Activated CD8-positive, alpha-beta memory T cell treated with anti-CD3 and anti-CD28 coated beads, Interleukin-2, amount 50 U/mL, for 4 hours (primary cell): Measurements from ENCODE around the gene NNAT.

Source experiments
- DNase-seq: peaks from one replicate; pipeline ENCODE4 v3.0.0-alpha.2; 2020

NNAT gene

DNA sequence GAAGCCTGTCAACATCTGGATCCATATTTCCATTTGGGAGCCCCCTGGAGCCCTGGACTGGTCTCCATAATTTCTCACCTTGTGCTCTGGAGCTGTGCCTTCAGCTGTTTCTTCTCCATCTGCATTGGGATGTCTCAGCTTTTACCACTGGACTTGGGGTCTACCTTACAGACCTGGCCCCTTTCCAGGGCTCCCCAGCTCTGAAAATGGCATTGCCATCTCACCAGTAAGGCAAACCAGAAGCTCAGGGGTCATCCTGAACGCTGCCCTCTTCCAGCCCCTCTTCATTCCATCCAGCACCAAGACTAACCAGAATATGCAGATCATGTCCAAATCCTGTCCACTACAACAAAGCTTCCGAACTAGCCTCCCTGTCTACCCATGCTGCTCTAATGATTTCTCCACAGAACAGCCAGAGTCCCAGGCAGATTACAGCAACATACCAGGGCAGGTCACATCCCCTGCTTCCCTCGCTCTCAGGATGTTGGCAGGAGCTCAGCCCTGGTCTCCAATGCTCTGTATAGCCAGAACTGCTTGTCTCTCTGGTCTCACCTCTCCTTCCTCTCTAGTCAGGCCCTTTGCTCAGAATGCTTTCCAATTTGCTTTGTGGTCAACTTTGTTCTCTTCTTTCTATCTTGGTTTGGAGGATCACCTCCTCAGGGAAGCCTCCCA is 17.7 kb upstream of the NNAT start:
- DNase-seq: no peak

DNA sequence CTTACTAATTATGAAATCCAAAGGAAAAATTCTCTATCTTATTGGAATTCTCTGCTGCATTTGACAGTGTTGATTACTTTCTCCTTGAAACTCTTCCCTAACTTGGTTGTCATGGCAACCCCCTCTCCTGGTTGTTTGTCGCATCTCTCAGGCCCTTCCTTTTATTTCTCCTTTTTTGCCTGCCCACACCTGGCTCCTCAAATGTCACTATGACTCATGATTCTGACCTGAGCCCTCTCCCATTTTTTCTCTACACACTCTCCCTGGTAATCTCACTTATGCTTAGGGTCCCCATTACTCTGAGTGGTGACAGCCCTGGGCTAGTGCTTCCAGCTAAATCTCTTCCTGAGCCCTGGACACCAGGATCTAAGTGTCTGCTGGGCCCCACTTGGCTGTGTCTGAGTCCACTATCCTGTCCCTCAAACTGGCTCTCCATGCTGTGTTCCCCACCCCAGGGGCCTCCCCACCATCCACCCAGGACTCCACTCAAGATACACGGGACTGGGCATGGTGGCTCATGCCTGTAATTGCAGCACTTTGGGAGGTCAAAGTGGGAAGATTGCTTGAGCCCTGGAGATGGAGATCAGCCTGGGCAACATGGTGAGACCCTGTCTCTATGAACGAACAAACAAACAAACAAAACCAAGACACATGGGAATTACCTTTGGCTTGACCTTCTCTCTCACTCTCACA is 16.5 kb upstream of the NNAT start:
- no peak for DNase-seq

DNA sequence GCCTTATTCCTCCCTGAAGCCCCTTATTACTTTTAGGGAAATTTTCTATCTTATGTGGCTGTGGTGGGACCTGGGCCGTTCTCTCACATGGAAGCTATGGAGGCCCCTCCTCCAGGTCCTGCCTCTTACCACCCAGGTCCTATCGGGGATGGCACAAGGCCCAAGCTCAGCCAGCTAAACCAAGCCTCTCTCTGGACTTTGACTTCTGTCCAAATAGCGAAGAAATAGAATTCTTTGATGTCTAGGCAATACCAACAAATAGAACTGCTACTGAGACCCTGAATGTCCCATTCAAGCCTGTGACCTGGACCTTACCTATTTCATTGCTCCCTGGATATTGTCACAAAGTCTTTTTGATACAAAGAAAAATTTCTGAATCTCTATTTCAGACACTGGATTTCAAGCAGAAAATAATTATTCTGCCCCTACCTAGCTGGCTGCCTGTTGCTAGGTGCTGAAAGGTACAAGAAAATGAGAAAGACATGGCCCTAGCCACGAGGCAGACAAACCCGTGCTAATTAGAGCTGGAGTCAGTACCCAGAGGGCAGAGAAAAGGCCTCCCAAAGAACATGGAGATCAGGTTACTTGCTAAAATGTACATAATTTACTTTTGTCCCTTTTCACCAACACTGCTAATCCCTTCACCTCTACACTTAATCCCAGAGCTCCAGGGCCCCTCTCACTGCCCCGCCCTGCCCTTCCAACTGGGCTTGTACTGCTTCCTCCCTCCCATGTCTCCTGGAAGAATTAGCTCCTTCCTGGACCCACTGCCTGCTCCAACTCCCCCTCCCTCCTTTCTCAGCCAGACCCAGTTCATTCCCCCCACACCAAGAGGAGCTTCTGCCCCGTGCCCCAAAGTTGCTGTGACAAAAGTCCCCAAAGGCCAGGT is 15.5 kb upstream of the NNAT start:
- DNase-seq: no peak

DNA sequence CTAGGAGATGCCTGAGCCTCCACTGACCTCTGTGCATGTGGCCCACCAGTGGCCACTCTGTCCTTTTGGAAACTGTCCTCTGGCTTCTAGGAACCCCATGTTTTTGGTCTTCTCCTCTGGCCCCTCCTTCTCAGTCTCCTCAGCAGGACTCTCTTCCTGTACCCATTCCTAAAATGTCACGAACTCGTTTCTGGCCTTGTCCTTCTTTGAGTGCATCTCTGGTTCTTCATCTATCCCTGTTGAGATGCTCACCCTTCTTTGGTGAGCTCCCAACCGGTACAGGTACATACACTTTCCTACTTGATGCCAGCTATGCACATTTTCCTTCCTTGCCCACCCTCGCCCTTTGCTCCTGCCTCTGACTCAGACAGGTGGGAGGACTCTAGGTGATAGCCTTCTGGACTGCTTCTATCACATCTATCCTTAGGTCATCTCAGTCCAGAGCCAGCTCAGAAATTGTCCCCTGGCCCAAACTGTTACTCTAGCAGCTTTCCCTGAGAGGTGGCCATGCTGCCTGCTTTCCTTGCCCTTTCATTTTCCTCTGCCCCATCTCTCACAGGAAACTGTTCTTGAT is 14.8 kb upstream of the NNAT start:
- DNase-seq: no peak

DNA sequence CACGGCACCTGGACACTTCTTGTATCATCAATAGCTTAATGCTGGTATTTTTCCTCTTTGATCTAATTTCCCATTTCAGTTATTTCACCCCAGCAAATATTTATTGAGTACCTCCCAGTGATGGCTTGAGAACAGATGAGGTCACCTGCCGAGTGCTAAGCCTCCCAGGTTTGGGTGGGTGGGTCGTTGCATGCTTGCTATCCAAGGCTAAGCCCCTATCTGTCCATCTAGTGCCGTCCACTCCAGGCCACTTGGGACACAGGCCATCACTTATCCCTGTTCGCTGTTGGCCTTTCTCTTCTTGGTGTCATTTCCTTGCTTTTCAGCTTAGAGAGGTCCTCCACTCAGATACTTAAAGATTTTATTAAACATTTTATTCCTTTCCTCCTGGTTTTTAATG is 10.8 kb upstream of the NNAT start:
- no peak for DNase-seq

DNA sequence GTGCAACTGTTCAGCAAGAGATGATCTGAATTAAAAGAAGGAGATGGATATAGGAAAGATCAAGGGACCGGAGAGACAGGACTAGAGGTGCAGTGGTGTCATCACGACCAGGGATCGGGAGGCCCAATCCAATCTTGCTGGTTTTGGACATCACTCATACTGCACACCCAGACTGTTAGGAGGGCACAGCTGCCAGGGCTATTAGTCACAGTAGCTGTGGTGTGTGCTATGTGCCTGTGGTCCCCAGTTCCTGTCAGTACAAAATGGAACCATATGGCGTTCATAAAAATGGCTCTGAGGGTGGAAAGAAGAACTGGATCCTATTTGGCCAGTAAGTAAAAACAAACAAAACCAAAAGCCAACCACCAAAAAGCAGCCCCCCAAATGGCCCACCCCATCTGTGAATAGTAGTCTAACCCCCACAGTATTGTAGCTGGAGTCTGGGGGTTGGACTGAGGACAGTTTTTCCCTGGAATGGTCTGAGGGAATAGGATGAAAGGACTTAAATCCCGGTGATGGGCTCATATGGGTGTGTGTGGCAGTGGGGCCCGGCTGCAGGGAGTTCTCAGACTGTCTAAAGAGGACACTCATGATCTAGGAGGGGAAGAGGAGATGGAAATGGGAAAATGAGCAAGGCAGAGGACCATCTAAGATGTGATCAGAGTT is 9.3 kb upstream of the NNAT start:
- no peak for DNase-seq

DNA sequence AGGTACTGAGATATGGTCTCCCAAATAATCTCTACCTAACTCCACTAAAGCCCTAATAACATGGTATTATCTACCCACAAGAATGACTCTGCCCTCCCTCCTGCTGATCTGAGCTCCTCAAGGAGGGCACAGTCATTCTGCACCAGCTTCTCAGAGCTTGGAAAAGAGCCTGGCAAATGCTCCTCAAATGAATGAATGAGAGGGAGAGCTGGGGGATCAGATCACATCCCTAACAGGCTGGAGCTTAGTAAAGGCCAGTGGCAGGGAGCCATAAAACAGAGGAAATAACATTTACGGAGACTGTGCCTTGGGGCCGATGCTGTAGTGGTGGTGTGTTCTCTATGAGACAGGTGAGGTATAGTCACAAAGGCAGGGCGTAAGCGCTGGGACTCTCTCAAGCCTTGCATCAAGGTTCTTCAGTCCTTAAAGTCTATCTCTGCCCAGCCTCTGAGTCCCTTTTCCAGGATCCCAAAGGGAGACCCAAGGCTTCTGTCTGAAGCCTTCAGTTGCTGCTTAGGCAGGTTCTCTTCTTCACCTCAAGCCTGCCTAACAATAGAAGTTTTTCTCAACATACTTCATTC is 7.2 kb upstream of the NNAT start:
- no peak for DNase-seq

DNA sequence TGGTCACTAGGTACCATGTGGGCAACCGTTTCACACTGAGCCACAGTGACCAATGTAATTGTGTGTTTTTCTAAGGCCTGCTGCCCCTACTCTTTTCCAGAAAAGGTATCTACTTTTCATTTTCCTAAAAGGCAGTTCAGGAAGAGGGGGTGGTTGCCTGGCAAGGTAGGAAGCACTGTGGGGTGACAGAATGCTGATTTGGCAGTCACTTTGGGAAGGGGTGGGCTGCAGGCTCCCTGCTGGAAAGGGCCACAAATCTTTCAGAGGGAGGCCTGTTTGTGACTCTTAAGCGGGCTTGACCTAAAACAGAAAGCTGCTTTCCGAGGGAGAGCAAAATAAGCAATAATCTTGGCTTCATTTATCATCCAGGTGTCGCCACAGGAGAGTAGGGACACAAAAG is 5.2 kb upstream of the NNAT start:
- DNase-seq: no peak

DNA sequence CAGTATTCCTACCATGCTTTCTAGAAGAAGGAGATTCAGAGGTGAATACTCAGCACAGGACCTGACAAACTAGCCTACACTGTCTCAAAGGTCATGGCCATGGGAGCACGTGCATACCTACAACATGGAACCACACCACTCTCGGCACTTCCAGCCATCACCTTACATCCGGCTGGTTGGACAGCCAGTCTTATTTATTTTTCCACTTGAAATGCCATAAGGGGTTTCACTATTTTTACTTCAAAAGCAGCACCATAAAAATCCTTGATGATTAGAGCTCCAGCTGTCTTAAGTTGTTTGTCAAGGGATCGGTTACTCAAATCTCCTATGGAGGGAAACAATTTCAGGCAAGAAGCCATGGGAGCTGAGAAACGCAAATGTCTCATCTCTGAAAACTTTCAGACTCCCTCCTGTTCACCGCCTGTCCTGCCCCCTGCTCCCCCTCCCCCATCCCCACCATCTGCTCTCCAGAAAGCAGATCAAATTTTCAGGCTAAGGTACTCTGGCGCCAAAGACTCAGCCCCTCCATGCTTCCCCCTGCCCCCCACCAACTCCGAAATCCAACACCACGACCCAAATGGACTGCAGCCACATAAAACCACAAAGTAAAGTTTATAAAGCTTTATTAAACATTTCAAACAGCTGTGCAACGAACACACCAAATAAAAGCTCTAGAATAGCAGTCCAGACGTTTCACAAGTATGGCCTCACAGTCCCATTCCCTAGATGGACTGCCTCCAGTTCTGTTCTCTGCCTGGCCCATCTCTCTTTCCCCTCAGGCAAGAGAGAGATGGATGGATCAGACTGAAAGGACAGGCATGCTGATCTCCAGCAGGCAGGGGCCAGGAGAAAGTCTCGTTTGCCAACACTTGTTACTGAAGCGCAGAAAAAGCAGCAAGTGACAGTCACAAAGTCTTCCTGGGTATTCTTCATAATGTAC is 4.0 kb upstream of the NNAT start:
- DNase-seq: no peak

DNA sequence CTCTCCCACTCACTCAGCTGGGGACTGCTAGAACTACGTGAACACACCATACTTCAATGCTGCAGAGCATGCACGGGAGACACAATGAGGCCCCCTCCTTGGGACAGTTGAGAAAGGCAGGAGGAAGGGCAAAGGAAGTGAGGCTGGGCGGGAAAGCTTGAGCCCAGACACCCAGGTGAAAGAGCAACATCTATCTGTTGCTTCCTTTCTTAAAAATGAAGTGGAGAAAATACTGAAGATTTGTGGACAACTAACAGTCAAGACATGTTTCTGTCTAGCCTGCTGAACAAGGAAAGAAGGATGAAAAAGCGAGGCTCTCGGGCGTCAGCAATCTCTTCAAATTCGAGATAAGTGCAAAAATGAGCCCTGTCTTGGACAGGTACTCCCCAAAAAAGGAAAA is 3.0 kb upstream of the NNAT start:
- no peak for DNase-seq

DNA sequence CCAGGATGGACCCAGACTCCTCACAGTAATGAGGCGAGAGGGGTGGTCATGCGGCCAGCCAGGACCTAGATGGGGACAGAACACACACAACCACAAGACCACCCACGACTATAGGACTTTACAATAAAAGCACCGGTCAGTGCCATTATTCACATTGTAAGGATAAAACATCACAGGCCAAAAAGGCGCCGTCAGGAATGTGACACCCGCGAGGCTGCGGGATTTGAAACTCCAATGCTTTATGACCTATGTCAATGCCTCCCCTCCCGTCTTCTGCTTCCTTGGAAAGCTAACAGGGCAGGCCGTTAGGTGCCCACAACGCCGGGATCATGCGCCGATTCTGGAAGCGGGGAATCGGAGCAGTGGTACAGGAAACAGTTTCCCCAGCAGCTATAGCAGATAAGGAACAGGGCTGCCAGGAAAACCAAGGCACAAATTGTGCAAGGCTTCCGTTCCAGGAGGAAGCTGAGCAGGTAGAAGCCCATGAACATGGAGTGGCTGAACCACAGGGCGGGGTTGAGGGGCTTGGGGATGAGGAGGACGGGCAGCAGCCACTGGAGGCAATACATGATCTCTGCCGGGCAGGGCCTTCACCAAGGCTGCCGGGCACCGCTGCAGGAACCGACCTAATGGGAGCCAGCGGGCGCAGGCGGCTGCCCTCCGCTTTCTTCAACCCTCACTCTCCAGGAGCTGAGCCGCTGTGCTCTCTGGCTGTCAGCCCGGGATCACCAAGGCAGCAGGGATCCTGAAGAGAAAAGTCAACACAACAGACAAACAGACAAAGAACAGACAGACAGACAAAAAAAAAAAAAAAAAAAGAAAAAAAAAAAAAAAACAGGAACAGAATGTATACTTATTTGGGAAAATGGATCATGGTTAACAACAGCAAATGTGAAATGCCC is 2.2 kb upstream of the NNAT start:
- DNase-seq: no peak

DNA sequence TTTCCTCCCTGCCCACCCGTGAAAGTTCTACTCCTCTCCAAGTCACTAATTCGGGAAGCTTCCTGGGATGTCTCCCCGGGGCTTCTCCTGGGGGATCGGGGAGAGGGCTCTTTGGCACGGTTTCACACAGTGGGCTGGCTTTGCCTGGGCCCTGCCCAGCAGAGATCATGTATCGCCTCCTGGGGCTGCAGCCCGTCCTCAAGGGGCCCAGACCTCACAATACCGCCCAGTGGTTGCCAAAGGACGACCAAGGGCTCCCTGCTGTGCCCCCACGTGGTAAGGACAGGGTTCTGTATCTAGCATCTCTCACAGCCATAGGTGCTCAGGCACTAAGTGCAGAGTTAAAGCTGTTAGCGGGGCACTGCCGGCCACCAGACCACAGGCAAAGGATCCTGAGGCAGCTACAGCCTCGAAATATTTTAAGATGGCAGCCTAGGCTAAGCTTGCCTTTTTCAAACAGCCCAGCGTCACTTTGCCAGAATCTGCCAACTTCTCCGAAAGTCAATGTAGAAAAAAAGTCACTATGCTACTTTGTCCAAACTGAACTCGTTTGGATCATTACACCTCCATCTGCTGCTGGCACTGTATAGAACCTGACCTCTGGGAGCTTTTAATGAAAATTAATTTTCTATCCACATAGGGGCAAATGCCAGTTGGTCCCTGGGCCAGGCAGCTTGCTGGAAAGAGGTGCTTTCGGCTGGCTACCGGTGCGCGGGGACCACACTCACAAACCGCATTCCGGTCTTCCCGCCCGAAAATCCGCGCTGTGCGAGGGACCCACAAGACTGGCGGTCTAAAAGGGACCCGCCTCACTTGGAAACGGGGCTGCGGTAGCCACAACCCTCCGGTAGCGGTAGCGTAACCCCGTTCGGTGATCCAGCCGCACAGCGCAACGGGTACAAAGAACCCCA is 1.3 kb upstream of the NNAT start:
- no peak for DNase-seq

DNA sequence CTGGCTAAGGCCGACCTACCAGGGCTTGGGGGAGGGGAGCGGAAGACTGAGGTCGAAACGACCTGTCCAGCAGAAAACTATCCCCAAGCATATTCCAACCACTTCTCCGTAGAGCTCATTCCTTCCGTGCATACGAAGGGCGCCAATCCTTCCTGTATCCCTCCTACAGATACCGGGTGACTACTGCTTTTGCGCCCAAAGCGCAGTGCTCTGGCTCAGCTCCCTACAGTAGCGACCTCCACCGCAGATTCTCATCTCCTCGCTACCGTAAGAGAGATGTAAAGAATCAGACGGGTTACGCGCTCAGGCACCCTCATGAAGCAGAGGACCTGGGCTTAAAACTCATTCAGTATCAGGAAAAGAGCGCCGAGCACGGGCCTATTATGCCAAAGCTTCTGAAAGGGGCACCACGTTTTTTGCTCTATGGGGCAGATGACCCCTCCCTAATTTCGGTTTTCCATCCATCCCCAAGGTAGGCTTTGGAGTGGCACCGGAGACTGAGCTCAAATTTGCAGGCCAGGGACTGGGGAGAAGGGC is 563 bp upstream of the NNAT start:
- DNase-seq: no peak

DNA sequence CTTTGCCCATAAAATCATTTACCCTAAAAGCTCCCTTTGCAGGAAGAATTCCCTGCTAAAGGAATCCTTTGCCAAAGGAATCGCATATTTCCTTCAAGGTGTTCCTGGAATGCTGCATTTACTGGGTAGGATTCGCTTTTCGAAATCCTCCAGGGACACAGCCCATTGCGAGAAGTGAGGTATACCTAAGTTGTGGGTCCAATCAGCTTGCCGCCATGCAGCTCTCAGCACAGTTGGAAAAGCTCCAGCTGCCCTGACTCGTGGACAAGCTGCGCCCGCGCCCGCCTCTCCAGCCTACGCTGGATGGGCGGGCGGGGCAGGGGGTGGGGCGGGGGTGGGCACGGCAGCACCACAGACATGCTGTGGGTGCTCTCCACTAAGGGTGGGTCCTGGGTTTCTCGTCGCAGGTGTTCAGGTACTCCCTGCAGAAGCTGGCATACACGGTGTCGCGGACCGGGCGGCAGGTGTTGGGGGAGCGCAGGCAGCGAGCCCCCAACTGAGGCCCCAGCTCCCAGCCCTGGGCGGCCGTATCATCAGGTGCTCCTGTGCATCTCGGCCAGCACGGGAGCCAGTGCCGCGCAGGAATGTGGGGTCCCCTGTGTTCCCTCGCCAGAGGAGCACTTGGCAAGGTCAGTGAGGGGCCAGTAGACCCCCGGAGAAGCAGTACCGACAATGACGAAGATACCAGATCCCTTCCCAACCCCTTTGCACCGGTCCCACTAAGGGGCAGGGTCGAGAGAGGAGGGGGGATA is 1.4 kb downstream of the NNAT start:
- DNase-seq: no peak

DNA sequence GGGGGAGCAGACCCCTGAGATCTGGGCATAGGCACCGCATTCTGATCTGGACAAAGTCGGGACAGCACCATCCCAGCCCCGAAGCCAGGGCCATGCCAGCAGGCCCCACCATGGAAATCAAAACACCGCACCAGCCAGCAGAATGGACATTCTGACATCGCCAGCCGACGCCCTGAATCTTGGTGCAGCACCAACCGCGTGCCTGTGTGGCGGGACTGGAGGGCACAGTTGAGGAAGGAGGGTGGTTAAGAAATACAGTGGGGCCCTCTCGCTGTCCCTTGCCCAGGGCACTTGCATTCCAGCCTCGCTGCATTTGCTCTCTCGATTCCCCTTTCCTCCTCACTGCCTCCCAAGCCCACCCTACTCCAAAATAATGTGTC is 2.0 kb downstream of the NNAT start:
- DNase-seq: no peak

DNA sequence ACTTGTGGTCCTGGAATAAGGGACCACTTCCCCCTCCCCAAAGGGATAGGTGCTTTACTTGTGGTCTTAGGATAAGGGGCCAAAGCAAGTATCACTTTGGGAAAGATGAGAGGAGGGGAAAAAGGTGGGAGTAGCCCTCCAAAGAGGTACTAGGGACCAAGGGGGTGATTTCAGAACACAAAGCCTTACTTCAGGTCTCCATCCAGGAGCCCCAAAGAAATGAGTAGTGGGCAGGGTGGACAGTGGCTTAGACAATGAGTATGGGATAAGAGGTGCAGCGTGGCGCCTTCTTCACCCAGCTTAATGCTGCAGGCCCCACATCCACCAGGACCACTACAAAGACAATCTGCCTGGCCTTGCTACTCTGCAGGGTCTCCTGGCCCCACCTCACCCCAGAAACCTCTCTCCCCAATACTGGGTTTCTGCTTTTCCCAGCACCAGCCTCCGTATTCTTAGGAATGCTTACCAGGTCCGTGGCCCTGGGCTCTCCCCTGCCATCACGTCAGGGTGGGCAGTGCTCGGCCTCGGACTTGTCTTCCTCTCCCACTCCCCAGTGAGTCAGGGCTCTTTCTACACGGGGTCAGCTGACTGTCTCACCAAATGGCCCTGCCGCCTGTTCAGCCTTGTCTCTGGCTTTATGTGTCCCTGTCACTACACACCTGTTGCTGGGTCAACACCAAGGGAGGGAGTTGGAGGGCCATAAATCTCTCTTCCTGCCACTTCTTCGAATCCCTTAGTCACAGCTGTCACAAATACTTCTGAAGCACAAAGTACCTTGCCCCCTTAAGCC is 3.1 kb downstream of the NNAT start:
- no peak for DNase-seq
